SK-N-SH (cell line): Measurements from ENCODE around the gene TTC39B.

Experiments
- CTCF ChIP-seq: fragments of 200-600 bp; sonication (generic); IDR thresholded peaks from 2 replicates; pipeline ENCODE4 v1.6.1; 2017; ENCODE audit warnings: antibody characterized with exemption, mild to moderate bottlenecking, moderate library complexity
- ELF1 ChIP-seq: IDR thresholded peaks from 2 replicates; pipeline ENCODE4 v1.4.0; 2012
- EP300 ChIP-seq, 2 experiments: IDR thresholded peaks; 2 replicates each; pipeline versions ENCODE4 v1.4.0 to v1.6.1; 2012; ENCODE audit warnings: borderline replicate concordance in 1 of 2, low read depth in 1 of 2, low read length in 1 of 2
- EZH2phosphoT487 ChIP-seq: fragments of 200-600 bp; sonication (generic); IDR thresholded peaks from 2 replicates; pipeline ENCODE4 v1.6.1; 2017; ENCODE audit warnings: low read depth, mixed run types, mild to moderate bottlenecking, antibody characterized with exemption, moderate library complexity, borderline replicate concordance
- JUND ChIP-seq: IDR thresholded peaks from 2 replicates; pipeline ENCODE4 v1.4.0; 2012
- POLR2AphosphoS5 ChIP-seq: IDR thresholded peaks from 2 replicates; pipeline ENCODE4 v1.6.1; 2012; ENCODE audit warnings: low read depth, low read length
- RAD21 ChIP-seq: IDR thresholded peaks from 2 replicates; pipeline ENCODE4 v1.6.1; 2012; ENCODE audit warnings: mild to moderate bottlenecking, low read length
- REST ChIP-seq: IDR thresholded peaks from 2 replicates; pipeline ENCODE4 v1.6.1; 2012; ENCODE audit warnings: mild to moderate bottlenecking, low read depth, low read length, moderate library complexity
- SMC3 ChIP-seq: IDR thresholded peaks from 2 replicates; pipeline ENCODE4 v1.6.1; 2012; ENCODE audit warnings: low read depth, low read length, improper control_type of control experiment
- YY1 ChIP-seq: IDR thresholded peaks from 2 replicates; pipeline ENCODE4 v1.4.0; 2012; ENCODE audit warnings: low read depth, mild to moderate bottlenecking

GRCh38 chr9:15306757-15307522, at the start of gene TTC39B:
- TF ChIP-seq EP300 (IDR thresholded peaks at IDR 0.05; ENCODE audit: borderline replicate concordance in 1 of 2, low read depth in 1 of 2, low read length in 1 of 2) (no peak), REST (no peak), CTCF (peak; percentile 21; the same call in 1 of the 2 replicates), ELF1 (no peak), EZH2phosphoT487 (no peak), JUND (no peak), RAD21 (0 out of 2 replicates have a peak, but pooled peaks have one; percentile 11), YY1 (0 out of 2 replicates have a peak, but pooled peaks have one; percentile 32), SMC3 (no peak), POLR2AphosphoS5 (peak; percentile 48; the same call in 1 of the 2 replicates)
